Thoracic aorta (tissue), 2 donors: ENCODE data around the gene NRDC. TPM values are rescaled to one million over a fixed set of nuclear protein-coding genes. Genes with fewer than 3 reads are reported as not detected.

Source experiments
- ATAC-seq: fragments of 150-250 bp; one replicate; pipeline ENCODE4 v1.8.0; 2017; ENCODE audit warnings: low read depth; ENCODE audit not compliant: insufficient number of reproducible peaks, low FRiP score
- DNase-seq: peaks from one replicate; pipeline ENCODE4 v3.0.0-alpha.2; 2020; ENCODE audit warnings: low spot score
- H3K27ac ChIP-seq, 2 donors: fragments of 200-600 bp; sonication (generic); 1 replicate in 1 of 2; 2 replicates in 1 of 2; pipeline ENCODE4 v1.5.1; 2016; ENCODE audit warnings: mild to moderate bottlenecking in 2 of 2, moderate library complexity in 2 of 2
- H3K27me3 ChIP-seq: fragments of 200-600 bp; sonication (generic); replicated peaks from 2 replicates; pipeline ENCODE4 v1.6.0; 2016; ENCODE audit warnings: mild to moderate bottlenecking; ENCODE audit not compliant: insufficient read depth
- H3K36me3 ChIP-seq: fragments of 200-600 bp; sonication (generic); one replicate; pipeline ENCODE4 v1.5.1; 2016
- H3K4me1 ChIP-seq, 2 donors: fragments of 200-600 bp; sonication (generic); 1 replicate in 1 of 2; 2 replicates in 1 of 2; pipeline versions ENCODE4 v1.5.1 to v1.6.0; 2016; ENCODE audit warnings: low read depth in 2 of 2, mild to moderate bottlenecking in 1 of 2; ENCODE audit not compliant: control insufficient read depth in 1 of 2
- H3K4me3 ChIP-seq: fragments of 200-600 bp; sonication (generic); 2 replicates; pipeline ENCODE4 v1.5.1; 2016; ENCODE audit warnings: mild to moderate bottlenecking
- H3K9me3 ChIP-seq: fragments of 200-600 bp; sonication (generic); 2 replicates; pipeline ENCODE4 v1.5.1; 2016
- total RNA-seq, 2 donors: library from RNA; depleted of rRNA; stranded (reverse); fragments of >200 nt; gene quantifications; one replicate each; pipeline versions ENCODE4 v1.1.0 to v1.2.3, GENCODE V29; 2016
- TF ChIP-seq, protein P1 (sequence below): fragments of 200-600 bp; sonication (generic); IDR thresholded peaks from one replicate; pipeline ENCODE4 v1.5.1; 2019; ENCODE audit warnings: antibody characterized with exemption

NRDC gene
- total RNA-seq, 2 donors from 2014 or later = 49.7 to 94.2 TPM

DNA sequence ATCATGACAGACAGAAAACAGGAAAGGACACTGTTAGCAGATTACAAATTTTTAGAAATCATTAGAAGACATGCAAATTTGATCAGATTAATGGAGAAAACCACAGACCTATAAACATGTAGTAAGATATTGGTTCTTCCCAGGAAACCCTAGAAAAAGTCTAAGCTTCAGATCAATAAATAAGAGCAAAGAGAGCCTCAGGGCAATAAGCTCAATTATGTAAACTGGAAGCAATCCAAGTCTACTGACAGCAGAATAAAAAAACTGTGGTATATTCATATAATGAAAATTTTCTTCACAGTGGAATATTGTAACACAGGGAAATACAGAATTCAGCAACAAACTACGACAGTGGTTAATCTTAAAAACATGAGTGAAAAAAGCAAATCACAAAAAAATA lies 36.3 kb downstream of the NRDC start:
- Histone ChIP-seq H3K4me1 (no peaks in the 10 kb centered on the region), H3K27me3 (no peaks in the 10 kb centered on the region), H3K9me3 (no peaks in the 10 kb centered on the region), H3K27ac (no peak overlapping the region), H3K36me3 (peaks cover 8% of the 10 kb centered on the region), H3K4me3 (no peak overlapping the region)
- ATAC-seq (no peak), DNase-seq (no peak)
- TF ChIP-seq, protein P1, sequence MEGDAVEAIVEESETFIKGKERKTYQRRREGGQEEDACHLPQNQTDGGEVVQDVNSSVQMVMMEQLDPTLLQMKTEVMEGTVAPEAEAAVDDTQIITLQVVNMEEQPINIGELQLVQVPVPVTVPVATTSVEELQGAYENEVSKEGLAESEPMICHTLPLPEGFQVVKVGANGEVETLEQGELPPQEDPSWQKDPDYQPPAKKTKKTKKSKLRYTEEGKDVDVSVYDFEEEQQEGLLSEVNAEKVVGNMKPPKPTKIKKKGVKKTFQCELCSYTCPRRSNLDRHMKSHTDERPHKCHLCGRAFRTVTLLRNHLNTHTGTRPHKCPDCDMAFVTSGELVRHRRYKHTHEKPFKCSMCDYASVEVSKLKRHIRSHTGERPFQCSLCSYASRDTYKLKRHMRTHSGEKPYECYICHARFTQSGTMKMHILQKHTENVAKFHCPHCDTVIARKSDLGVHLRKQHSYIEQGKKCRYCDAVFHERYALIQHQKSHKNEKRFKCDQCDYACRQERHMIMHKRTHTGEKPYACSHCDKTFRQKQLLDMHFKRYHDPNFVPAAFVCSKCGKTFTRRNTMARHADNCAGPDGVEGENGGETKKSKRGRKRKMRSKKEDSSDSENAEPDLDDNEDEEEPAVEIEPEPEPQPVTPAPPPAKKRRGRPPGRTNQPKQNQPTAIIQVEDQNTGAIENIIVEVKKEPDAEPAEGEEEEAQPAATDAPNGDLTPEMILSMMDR = no peak

DNA sequence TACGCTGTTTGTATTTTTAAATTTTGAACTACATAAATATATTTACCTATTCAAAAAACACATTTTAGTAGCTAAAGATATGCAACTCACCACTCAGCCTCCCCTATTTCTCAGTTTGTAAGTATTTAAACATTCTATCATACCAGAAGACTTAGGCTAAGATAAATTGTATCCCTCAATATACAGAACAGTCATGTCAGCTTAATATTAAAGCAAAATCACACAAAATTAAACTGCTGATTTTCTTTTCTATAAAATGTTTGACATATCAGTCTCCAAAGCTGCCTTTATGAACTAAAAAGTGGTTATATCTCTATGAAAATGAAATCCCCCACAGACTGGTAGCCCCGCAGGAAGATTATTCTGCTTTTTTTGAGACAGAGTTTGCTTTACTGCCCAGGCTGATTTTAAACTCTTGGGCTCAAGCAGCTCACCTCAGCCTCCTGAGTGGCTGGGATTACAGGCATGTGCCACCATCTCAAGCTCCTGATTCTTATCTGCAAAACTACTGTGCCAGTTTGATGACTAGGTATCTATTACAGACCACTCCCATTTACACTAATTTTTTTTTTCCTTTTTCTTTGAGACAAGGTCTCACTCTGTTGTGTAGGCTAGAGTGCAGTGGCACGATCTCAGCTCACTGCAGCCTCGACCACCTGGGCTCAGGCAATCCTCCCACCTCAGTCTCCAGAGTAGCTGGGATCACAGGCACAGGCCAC lies 37.6 kb downstream of the NRDC start:
- ATAC-seq = no peak
- Histone ChIP-seq H3K27me3 (no peaks in the 10 kb centered on the region), H3K27ac (no peak overlapping the region), H3K4me3 (no peak overlapping the region), H3K9me3 (no peaks in the 10 kb centered on the region), H3K36me3 (peaks cover 8% of the 10 kb centered on the region), H3K4me1 (no peaks in the 10 kb centered on the region)
- TF ChIP-seq, protein P1 = no peak
- no peak for DNase-seq

DNA sequence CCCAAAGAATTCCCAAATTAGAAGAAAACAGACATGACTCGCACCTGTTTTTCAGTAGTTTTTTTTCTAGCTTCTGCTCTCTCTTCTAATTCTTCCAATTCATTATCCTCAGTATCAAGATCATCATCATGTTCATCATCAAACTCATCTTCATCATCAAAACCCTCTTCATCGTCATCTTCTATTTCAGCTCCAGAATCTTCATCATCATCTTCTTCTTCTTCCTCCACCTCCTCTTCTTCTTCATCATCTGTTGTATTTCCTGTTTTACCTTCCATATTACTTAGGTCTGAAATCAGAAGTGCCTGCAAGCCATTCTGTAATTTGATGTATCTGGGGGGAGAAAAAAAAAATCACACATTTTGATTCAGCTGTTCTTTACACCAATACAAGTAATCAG lies 38.3 kb downstream of the NRDC start:
- ATAC-seq (no peak), DNase-seq (no peak)
- Histone ChIP-seq H3K27me3 (no peaks in the 10 kb centered on the region), H3K9me3 (no peaks in the 10 kb centered on the region), H3K36me3 (peaks cover 12% of the 10 kb centered on the region), H3K27ac (no peak overlapping the region), H3K4me1 (no peaks in the 10 kb centered on the region), H3K4me3 (no peak overlapping the region)
- TF ChIP-seq, protein P1 = no peak

DNA sequence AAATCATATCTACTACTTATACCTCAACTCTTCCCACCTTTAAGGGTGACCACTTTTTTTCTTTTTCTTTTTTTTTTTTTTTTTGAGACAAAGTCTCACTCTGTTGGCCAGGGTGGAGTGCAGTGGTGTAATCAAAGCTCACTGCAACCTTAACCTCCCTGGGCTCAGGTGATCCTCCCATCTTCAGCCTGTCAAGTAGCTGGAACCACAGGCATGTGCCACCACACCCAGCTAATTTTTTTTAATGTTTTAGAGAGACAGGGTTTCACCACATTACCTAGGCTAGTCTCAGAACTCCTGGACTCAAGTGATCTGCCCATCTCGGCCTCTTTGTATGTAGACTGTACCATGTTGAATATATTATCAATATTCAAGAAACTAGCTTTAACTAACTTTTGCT lies 39.4 kb downstream of the NRDC start:
- ATAC-seq = no peak
- no peaks in the 10 kb centered on the region for H3K27me3 ChIP-seq
- H3K36me3 ChIP-seq = peaks cover 12% of the 10 kb centered on the region
- no peaks in the 10 kb centered on the region for H3K4me1 ChIP-seq
- TF ChIP-seq, protein P1 = no peak
- H3K9me3 ChIP-seq = no peaks in the 10 kb centered on the region
- H3K27ac ChIP-seq = no peak overlapping the region
- no peak for DNase-seq
- no peak overlapping the region for H3K4me3 ChIP-seq

DNA sequence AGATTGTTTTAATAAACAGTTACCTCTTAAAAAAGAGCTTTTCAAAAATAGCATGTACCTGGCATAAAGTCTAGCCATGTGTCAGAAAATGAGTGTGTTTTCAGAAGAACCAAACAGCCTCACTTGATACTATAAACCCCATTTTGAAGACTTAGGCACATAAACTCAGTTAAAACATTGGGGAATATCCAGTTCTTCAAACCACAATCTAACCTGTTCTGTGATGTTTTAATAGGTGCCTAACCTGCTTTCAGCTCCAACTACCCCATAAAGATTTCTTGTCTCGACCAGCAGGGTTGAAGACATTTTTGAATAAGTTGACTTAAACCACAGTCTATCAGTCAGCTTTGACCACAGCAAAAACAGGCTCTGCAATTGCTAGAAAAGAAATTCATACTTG lies 41.3 kb downstream of the NRDC start:
- no peaks in the 10 kb centered on the region for H3K4me1 ChIP-seq
- no peak for DNase-seq
- no peak overlapping the region for H3K4me3 ChIP-seq
- peaks cover 12% of the 10 kb centered on the region for H3K36me3 ChIP-seq
- TF ChIP-seq, protein P1 = no peak
- no peak overlapping the region for H3K27ac ChIP-seq
- no peaks in the 10 kb centered on the region for H3K9me3 ChIP-seq
- no peak for ATAC-seq
- no peaks in the 10 kb centered on the region for H3K27me3 ChIP-seq
